Measurements from ENCODE around the gene TMEM170A.

Gene TMEM170A

GRCh38 chr16:75402159-75402820 is 62.2 kb downstream of the TMEM170A start:
- no peak for DNase-seq (ENCODE audit: low read depth, low spot score)

GRCh38 chr16:75401691-75402090 is 62.8 kb downstream of the TMEM170A start:
- no peak for DNase-seq (ENCODE audit: low read depth, low spot score)

- DNase-seq (ENCODE audit: low read depth, low spot score), result no peak
These were observed 66.2 kb downstream of the TMEM170A start for GRCh38 chr16:75398333-75398732.

- DNase-seq (ENCODE audit: low read depth, low spot score), result no peak
These were observed 69.5 kb downstream of the TMEM170A start for GRCh38 chr16:75394941-75395340.

Measured in brain pericyte (primary cell).